Vagina (tissue), 2 donors: ENCODE measurements around the gene ZCRB1. TPM values are rescaled to one million over a fixed set of nuclear protein-coding genes. Genes with fewer than 3 reads are reported as not detected.

Experiments used
- DNase-seq, 2 donors: peaks; one replicate each; pipeline ENCODE4 v3.0.0-alpha.2; 2017; ENCODE audit errors: extremely low spot score in 2 of 2
- H3K27ac ChIP-seq: fragments of 200-600 bp; sonication (generic); one replicate; pipeline ENCODE4 v1.5.1; 2019
- H3K27me3 ChIP-seq: fragments of 200-600 bp; sonication (generic); one replicate; pipeline ENCODE4 v1.5.1; 2019
- H3K36me3 ChIP-seq, 2 donors: fragments of 200-600 bp; sonication (generic); one replicate each; pipeline ENCODE4 v1.5.1; 2017 to 2019
- H3K4me1 ChIP-seq: fragments of 200-600 bp; sonication (generic); one replicate; pipeline ENCODE4 v1.5.1; 2019
- H3K4me3 ChIP-seq, 2 donors: fragments of 200-600 bp; sonication (generic); 1 replicate in 1 of 2; 2 replicates in 1 of 2; pipeline ENCODE4 v1.5.1; 2016 to 2019
- H3K9me3 ChIP-seq: fragments of 200-600 bp; sonication (generic); one replicate; pipeline ENCODE4 v1.5.1; 2019
- CTCF ChIP-seq, 3 experiments: fragments of 450-650 bp in 2 of 3; fragments of 200-600 bp in 1 of 3; sonication (generic) in 1 of 3; IDR thresholded peaks; one replicate each; pipeline ENCODE4 v1.5.1; 2017 to 2019; ENCODE audit warnings: antibody characterized with exemption in 3 of 3, mild to moderate bottlenecking in 2 of 3, moderate library complexity in 2 of 3
- POLR2A ChIP-seq, 2 donors: fragments of 450-650 bp; IDR thresholded peaks; one replicate each; pipeline ENCODE4 v1.6.1; 2017; ENCODE audit warnings: antibody characterized with exemption in 2 of 2, mild to moderate bottlenecking in 2 of 2, moderate library complexity in 2 of 2
- POLR2AphosphoS5 ChIP-seq, 2 donors: sonication (generic); formaldehyde crosslinking; IDR thresholded peaks; one replicate each; pipeline ENCODE4 v1.9.0; 2017; ENCODE audit warnings: antibody characterized with exemption in 2 of 2, mild to moderate bottlenecking in 2 of 2, low read depth in 1 of 2; ENCODE audit not compliant: insufficient read depth in 1 of 2
- intact Hi-C: fragments of 100-400 bp; cut with DNase I; formaldehyde crosslinking; loops from one replicate; pipeline ENCODE4 v1.15.1; 2023
- total RNA-seq: library from RNA; depleted of rRNA; stranded (reverse); fragments of >200 nt; gene quantifications from one replicate; pipeline ENCODE4 v1.2.3, GENCODE V29; 2016

ZCRB1 gene
- total RNA-seq, 1 donor from 2014 or later = 36.3 TPM

DNA sequence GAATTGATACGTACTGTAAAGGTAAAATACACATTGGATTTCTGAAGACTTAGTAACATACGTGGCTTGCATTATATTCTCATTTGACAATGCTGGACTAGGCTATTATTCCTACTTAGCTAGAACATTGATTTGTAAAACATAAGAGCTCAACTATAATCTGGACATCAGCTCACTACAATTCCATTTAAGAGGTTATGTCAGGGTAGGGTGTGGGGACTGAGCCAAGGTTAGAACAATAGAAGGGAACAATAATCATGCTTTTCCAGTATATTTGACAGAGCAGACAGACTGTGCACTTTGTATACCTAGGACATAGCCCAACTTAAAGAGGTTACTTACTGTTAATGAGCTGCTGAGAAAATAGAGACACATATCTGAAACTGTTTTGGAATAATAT lies 10.8 kb downstream of the ZCRB1 start:
- Histone ChIP-seq H3K4me1 (no peaks in the 10 kb centered on the region), H3K27me3 (no peaks in the 10 kb centered on the region), H3K27ac (no peak overlapping the region), H3K9me3 (no peaks in the 10 kb centered on the region), H3K36me3 (peaks cover 0 to 17% of the 10 kb centered on the region in 2 donors), H3K4me3 (no peak overlapping the region)
- DNase-seq = no peak
- intact Hi-C loops = no loop called here
- TF ChIP-seq CTCF (IDR thresholded peaks at IDR 0.05) = no peak
- TF ChIP-seq POLR2A (IDR thresholded peaks at IDR 0.05) = no peak
- TF ChIP-seq POLR2AphosphoS5 (IDR thresholded peaks at IDR 0.05; ENCODE audit: insufficient read depth in 1 of 2, low read depth in 1 of 2) = no peak

DNA sequence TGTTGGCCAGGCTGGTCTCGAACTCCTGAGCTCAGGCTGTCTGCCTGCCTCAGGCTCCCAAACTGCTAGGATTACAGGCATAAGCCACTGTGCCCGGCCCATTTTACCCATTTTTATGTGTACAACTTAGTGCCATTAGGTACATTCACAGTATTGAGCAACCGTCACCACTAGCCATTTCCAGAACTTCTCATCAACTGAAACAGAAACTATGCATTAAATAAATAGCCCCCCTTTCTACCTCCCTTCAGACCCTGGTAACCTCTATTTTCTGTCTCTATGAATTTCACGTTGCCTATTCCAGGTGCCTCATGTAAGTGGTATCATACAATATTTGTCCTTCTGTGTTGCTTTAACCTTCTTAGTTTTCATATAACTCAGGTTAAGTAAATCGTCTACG lies 15.9 kb downstream of the ZCRB1 start:
- intact Hi-C loops = no loop called here
- no peak for TF ChIP-seq POLR2AphosphoS5 (IDR thresholded peaks at IDR 0.05; ENCODE audit: insufficient read depth in 1 of 2, low read depth in 1 of 2)
- TF ChIP-seq POLR2A (IDR thresholded peaks at IDR 0.05) = no peak
- no peak for TF ChIP-seq CTCF (IDR thresholded peaks at IDR 0.05)
- Histone ChIP-seq H3K27me3 (no peaks in the 10 kb centered on the region), H3K9me3 (no peaks in the 10 kb centered on the region), H3K36me3 (peaks cover 0 to 13% of the 10 kb centered on the region in 2 donors), H3K4me3 (no peak overlapping the region), H3K4me1 (no peaks in the 10 kb centered on the region), H3K27ac (no peak overlapping the region)
- DNase-seq = no peak

DNA sequence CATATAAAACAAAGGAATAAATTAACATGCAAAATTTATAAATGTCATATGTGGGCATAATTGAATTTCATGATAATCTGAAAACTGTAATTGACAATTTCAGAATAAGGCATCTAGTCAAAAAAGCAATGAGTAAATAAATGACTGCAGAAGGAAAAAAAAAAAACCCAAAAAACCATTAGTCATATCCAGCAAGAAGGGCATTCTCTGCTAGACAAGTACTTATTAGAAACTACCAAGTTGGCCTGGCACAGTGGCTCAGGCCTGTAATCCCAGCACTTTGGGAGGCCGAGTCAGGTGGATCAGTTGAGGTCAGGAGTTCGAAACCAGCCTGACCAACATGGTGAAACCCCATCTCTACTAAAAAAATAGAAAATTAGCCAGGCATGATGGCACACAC lies 17.5 kb downstream of the ZCRB1 start:
- intact Hi-C loops = no loop called here
- Histone ChIP-seq H3K4me3 (no peak overlapping the region), H3K4me1 (no peaks in the 10 kb centered on the region), H3K9me3 (no peaks in the 10 kb centered on the region), H3K27ac (no peak overlapping the region), H3K27me3 (no peaks in the 10 kb centered on the region), H3K36me3 (peaks cover 0 to 13% of the 10 kb centered on the region in 2 donors)
- DNase-seq = no peak
- TF ChIP-seq CTCF (IDR thresholded peaks at IDR 0.05) = no peak
- TF ChIP-seq POLR2A (IDR thresholded peaks at IDR 0.05) = no peak
- TF ChIP-seq POLR2AphosphoS5 (IDR thresholded peaks at IDR 0.05; ENCODE audit: insufficient read depth in 1 of 2, low read depth in 1 of 2) = no peak

DNA sequence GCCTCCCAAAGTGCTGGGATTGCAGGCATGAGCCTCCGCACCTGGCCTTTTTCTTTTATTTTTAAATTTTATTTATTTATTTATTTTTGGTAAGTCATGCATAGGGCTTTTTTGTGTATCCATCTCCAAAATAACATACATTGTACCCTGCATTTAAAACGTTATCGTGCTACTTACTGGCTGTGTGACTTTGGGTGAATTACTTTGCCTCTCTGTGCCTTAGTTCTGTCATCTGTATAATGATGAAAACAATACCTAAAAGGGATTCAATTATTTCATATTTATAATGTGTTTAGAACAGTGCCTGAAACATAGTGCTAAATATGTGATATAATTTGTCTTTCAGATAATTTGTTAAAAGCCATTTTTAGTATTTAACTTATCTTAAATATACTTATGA lies 19.6 kb downstream of the ZCRB1 start:
- Histone ChIP-seq H3K4me3 (no peak overlapping the region), H3K27me3 (no peaks in the 10 kb centered on the region), H3K27ac (no peak overlapping the region), H3K9me3 (no peaks in the 10 kb centered on the region), H3K4me1 (no peaks in the 10 kb centered on the region), H3K36me3 (peaks cover 0 to 10% of the 10 kb centered on the region in 2 donors)
- no peak for DNase-seq
- TF ChIP-seq CTCF (IDR thresholded peaks at IDR 0.05) (no peak), POLR2A (IDR thresholded peaks at IDR 0.05) (no peak), POLR2AphosphoS5 (IDR thresholded peaks at IDR 0.05; ENCODE audit: insufficient read depth in 1 of 2, low read depth in 1 of 2) (no peak)
- intact Hi-C loops = no loop called here

DNA sequence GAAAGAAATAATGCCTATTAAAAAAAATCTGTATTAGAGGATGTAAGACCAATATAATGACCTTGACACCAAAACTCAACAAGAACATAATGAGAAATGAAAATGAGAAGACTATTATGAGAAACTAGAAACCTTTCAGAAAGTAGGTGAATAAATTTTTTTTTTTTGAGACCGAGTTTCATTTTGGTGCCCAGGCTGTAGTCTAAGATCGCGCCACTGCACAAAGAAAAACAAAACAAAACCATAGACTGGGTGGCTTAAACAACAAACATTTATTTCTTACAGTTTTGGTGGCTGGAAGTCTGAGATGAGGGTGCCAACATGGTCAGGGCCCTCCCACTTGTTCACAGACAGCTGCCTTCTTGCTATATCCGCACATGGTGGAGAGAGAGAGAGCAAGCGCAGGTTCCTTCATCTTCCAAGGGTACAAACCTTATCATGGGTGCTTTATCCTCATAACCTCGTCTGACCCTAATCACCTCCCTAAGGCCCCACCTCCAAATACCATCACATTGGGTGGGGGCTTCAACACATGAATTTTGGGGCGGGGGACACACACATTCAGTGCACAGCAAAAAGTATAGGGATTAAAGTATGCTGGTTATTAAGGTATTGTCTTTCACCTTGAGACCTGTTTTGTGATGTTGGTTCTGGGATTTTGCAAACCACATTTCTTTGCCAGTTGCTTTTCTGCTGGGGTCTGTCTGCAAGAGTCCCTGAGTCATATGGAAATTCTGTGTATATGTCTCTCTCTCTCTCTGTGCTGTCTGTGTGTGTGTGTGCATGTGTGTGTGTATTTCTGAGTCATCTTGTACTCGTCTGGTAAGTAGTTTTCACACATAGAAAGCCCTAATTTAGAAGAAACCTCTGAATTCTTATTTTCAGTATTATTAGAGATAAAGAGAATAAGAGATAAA lies 26.2 kb downstream of the ZCRB1 start:
- TF ChIP-seq POLR2A (IDR thresholded peaks at IDR 0.05) (no peak), POLR2AphosphoS5 (IDR thresholded peaks at IDR 0.05; ENCODE audit: insufficient read depth in 1 of 2, low read depth in 1 of 2) (no peak), CTCF (IDR thresholded peaks at IDR 0.05) (no peak)
- no peaks in the 10 kb centered on the region for H3K9me3 ChIP-seq
- H3K36me3 ChIP-seq = no peaks in the 10 kb centered on the region
- no peak overlapping the region for H3K4me3 ChIP-seq
- no peak overlapping the region for H3K27ac ChIP-seq
- no peak for DNase-seq
- H3K4me1 ChIP-seq = no peaks in the 10 kb centered on the region
- intact Hi-C loops = no loop called here
- H3K27me3 ChIP-seq = no peaks in the 10 kb centered on the region
